SK-MEL-5 (cell line): ENCODE data around the gene DDX23. TPM values are rescaled to one million over a fixed set of nuclear protein-coding genes. Genes with fewer than 3 reads are reported as not detected.

ENCODE experiments used
- DNase-seq: peaks from one replicate; pipeline ENCODE4 v3.0.0-alpha.2; 2016; ENCODE audit warnings: low read depth, low spot score
- in situ Hi-C: cut with HindIII; loops from 2 replicates; pipeline ENCODE4 v1.10.0; 2016; ENCODE audit warnings: low sequenced_read_pairs, high pct_unique_total_duplicates, low pct_unique_long_range_greater_than_20kb
- small RNA-seq, 2 experiments: library from RNA; depleted of rRNA; stranded (forward); fragments of <200 nt; gene quantifications; one replicate each; pipeline ENCODE3, GENCODE V24; 2014
- total RNA-seq: library from RNA; depleted of rRNA; stranded (reverse); fragments of >200 nt; shearing (Covaris generic); gene quantifications from 2 replicates; pipeline ENCODE4 v1.2.3, GENCODE V29; 2014; rRNA removed

Gene DDX23
- total RNA-seq, 1 experiment from 2014 or later = 86.4 TPM

- DNase-seq = no peak
- in situ Hi-C loops = no loop called here
These were observed 64.0 kb downstream of the DDX23 start for GRCh38 chr12:48787791-48788523.

DNA sequence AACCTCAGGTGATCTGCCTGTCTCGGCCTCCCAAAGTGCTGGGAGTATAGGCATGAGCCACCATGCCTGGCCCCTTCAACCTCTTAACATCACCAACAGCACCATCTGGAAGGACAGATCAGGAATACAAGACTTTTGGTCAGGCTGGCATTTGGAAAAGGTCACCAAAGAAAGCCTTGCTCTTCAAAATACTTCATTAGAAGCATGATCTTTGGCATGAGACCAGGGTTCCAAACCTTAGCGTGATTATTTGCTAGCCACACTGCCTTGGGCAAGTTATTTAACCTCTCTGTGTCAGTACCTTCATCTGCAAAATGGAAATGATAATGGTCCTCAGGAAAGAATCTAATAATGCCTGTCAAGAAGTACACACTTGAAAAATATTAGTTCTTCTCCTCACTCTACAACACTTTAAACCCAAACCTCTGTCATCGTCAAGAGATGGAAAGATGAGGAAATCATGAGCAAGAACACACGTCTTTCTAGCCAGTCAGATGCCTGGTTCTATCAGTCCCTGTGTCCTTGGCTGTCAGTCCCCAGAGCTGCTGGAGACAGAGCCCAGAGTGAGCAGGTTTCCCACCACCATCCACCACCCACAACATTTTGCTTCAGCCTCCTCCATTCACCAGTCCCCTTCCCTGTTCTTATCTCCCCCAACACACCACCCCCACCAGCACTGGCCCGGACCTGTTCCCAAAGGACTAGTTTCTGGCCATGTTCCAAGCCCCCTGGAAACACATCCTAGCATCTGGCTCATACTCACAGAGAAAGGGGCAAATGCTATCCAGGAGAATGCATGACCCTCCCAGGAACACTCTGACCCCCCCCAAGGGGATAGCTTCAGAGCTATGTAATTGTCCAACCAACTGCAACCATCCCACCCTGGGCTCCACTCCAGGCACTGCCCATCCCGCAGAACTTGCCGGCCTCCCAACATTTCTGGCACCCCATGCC lies 65.1 kb downstream of the DDX23 start:
- DNase-seq = peak; percentile 91
- in situ Hi-C loops = no loop called here

- DNase-seq = no peak
- in situ Hi-C loops = no loop called here
These were observed 68.5 kb downstream of the DDX23 start for GRCh38 chr12:48783432-48783831.

DNA sequence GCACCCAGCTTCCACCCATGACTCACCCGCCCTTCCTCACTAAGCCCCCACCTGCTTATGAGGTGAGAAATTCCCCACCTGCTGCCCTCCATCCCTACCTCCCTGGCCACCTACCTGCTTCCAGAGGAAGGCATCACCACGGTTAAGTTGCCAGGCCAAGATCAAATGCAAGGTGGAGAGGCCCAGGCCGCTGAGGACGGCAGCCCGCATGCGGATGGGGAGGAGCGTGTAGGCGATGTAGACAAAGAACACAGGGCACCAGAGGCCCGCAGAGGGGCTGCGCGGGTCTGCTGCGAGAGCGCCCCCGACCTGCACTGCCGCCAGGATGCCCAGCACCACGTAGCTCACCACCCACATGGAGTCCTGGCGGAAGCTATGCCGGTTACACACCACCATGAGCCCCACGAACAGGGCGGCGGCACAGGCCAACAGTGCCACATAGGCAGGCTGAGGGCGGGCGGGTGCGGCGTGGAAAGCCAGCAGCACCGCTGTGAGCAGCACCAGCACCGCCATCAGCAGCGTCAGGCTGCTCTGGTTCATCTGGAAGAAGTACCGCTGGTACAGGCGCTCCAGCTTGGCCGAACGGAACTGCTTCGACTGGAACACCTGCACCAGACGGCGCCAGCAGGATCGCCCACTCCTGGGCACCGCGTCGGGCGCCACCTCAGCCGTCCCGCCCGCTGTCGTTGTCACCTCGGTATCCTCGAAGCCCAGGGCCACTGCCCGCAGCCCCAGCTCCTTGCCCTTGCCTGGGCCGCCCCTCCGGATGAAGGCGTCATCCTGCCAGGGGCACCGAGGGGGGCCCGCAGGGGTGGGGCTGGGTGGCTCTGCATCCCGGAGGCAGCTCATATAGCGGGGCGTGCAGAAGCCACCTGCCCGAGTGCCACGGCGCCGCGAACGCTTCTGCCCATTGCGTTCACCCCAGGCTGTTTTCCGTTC lies 69.2 kb downstream of the DDX23 start:
- in situ Hi-C loops = no loop called here
- no peak for DNase-seq

- no peak for DNase-seq
- in situ Hi-C loops = no loop called here
These were observed 70.1 kb downstream of the DDX23 start for GRCh38 chr12:48781750-48782456.

GRCh38 chr12:48780381-48781025 lies 71.5 kb downstream of the DDX23 start:
- in situ Hi-C loops = no loop called here
- DNase-seq = no peak

- DNase-seq = no peak
- in situ Hi-C loops = no loop called here
These were observed 72.1 kb downstream of the DDX23 start for GRCh38 chr12:48779869-48780268.

Small RNAs within 50 kb of the gene (small RNA-seq; reads per million reads assigned to genes)
- gene RF00019 (0 reads per million in 2 experiments), gene RNU6-600P (0 reads per million in 2 experiments)

Other genes with a start within 250 kb of the DDX23 start
- 46.4 and 55.6 TPM in 2 replicates for gene KANSL2, start 169.9 kb downstream of the DDX23 start, total RNA-seq
- 51.4 and 52.1 TPM in 2 replicates for gene CCNT1, start 135.5 kb downstream of the DDX23 start, total RNA-seq
- gene ADCY6, start 63.1 kb downstream of the DDX23 start, total RNA-seq = 28.1 and 31.5 TPM in 2 replicates
- gene CACNB3, start 33.7 kb downstream of the DDX23 start, total RNA-seq = 4.9 and 5.3 TPM in 2 replicates
- gene RND1, start 13.7 kb upstream of the DDX23 start, total RNA-seq = 0.11 and 0.13 TPM in 2 replicates
- gene FKBP11, start 73.3 kb upstream of the DDX23 start, total RNA-seq = 10.8 and 12.2 TPM in 2 replicates
- 92.3 and 95.8 TPM in 2 replicates for gene ARF3, start 105.3 kb upstream of the DDX23 start, total RNA-seq
- gene WNT10B, start 119.6 kb upstream of the DDX23 start, total RNA-seq = 3.4 and 5.1 TPM in 2 replicates
- not detected in 2 replicates for gene WNT1, start 126.2 kb upstream of the DDX23 start, total RNA-seq
- gene DDN, start 147.2 kb upstream of the DDX23 start, total RNA-seq = 0.03 TPM in 1 of 2 replicates, not detected in the other
- 115 and 133 TPM in 2 replicates for gene PRKAG1, start 166.6 kb upstream of the DDX23 start, total RNA-seq
- gene KMT2D, start 208.6 kb upstream of the DDX23 start, total RNA-seq = 14.5 and 16.1 TPM in 2 replicates
- gene RHEBL1, start 217.8 kb upstream of the DDX23 start, total RNA-seq = 5.2 and 7.8 TPM in 2 replicates
- gene DHH, start 242.6 kb upstream of the DDX23 start, total RNA-seq = 0.05 and 0.21 TPM in 2 replicates